ENCODE measurements around the gene SLC6A19. TPM values are rescaled to one million over a fixed set of nuclear protein-coding genes. Genes with fewer than 3 reads are reported as not detected.
A peak's percentile ranks its signal among the peaks of the same experiment; 100 is the strongest.

The SLC6A19 gene
- total RNA-seq, 4 donors from 2014 or later, result not detected

DNA sequence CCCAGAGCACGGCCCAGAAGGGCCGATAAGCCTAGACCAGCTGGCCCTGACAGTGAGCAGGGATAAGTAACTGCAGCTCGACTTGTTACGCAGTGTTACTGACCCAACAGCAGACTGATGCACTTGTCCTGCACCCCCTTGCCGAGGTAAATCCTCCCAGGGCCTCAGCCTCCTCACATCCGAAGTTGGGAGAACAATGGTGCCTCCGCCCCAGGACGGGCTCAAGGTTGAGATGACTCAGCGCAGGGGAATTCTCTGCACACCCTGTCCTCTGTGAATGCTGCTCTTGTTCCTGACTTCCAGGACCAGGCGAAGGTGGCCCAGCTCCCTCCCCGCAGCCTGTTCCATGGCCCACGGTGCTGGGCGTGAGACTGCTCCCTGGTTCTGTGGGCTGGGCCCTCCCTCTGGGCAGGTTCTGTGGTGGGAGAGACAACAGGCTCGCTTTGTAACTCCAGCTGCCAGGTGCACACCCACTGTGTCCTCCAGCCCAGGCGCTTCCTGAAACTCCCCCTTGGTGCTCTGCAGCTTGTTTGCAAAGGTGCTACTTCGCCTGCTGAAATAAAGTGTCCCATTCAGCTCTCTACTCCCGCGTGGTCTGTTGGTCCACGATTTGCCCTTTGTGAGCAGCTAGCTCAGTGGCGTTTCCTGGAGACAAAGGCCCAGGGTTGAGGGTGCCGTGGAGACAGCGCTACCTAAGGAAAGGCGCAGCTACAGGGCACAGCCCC, 40.1 kb upstream of the SLC6A19 start:
- no peak overlapping the region for H3K4me3 ChIP-seq (ENCODE audit: low read depth, poor library complexity, severe bottlenecking)
- DNase-seq (ENCODE audit: low spot score in 2 of 2), result peak in 1 of 2 donors; percentile 51
- intact Hi-C loops (cut with DNase I; ENCODE audit: low total_unique reads), result no loop called here
- 59 to 65% methylated on average over 23 of the region's 23 CpGs for WGBS, 2 donors
- no peak for TF ChIP-seq POLR2A (IDR thresholded peaks at IDR 0.05)
- TF ChIP-seq, protein P1, sequence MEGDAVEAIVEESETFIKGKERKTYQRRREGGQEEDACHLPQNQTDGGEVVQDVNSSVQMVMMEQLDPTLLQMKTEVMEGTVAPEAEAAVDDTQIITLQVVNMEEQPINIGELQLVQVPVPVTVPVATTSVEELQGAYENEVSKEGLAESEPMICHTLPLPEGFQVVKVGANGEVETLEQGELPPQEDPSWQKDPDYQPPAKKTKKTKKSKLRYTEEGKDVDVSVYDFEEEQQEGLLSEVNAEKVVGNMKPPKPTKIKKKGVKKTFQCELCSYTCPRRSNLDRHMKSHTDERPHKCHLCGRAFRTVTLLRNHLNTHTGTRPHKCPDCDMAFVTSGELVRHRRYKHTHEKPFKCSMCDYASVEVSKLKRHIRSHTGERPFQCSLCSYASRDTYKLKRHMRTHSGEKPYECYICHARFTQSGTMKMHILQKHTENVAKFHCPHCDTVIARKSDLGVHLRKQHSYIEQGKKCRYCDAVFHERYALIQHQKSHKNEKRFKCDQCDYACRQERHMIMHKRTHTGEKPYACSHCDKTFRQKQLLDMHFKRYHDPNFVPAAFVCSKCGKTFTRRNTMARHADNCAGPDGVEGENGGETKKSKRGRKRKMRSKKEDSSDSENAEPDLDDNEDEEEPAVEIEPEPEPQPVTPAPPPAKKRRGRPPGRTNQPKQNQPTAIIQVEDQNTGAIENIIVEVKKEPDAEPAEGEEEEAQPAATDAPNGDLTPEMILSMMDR (IDR thresholded peaks at IDR 0.05), result no peak

DNA sequence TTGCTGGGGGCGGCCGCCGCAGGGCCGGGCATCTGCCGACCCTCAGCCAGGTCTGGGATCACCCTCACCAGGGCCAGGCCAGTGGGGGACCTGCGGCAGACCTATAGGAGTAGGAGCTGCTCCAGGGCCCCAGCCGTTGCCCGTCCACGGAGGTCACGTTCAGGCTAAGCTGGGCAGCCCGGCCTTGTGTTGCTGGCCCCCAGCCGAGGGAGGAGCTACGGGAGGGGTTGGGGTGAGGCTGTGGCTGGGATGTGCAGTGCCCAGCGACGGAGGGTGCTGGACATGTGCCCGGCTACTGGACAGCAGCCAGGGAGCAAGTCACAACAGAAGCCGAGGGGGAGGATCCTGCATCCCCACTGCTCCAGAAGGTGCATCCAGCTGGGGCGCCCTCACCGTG, 39.6 kb upstream of the SLC6A19 start:
- peak; percentile 51 to 92 for DNase-seq (ENCODE audit: low spot score in 2 of 2)
- 25 to 62% methylated on average over 13 to 18 of the region's 19 CpGs for WGBS, 2 donors
- TF ChIP-seq, protein P1 (IDR thresholded peaks at IDR 0.05), result no peak
- no peak for TF ChIP-seq POLR2A (IDR thresholded peaks at IDR 0.05)
- intact Hi-C loops (cut with DNase I; ENCODE audit: low total_unique reads), result no loop called here
- no peak overlapping the region for H3K4me3 ChIP-seq (ENCODE audit: low read depth, poor library complexity, severe bottlenecking)

DNA sequence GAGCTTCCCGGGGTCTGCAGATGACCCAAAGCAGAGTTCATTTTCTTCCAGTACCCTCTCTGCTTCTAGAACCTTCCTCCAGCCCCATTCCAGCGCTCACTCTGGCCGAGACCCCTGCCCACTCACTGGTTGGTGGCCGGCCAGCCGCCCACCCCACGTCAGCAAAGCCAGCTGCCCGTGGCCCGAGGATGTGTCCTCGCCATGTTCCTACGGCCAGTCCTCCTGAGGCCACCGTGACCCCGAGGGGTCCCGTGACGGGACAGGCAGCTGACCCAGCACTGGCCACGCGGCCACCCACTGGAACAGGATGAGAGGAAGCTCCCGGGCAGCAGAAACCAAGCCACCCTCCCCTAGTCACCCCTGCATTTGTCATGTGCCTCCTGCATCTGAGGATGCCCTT, 39.1 kb upstream of the SLC6A19 start:
- no peak overlapping the region for H3K4me3 ChIP-seq (ENCODE audit: low read depth, poor library complexity, severe bottlenecking)
- intact Hi-C loops (cut with DNase I; ENCODE audit: low total_unique reads), result no loop called here
- no peak for DNase-seq (ENCODE audit: low spot score in 2 of 2)
- 79 to 80% methylated on average over 16 to 17 of the region's 17 CpGs for WGBS, 2 donors
- TF ChIP-seq, protein P1 (IDR thresholded peaks at IDR 0.05), result no peak
- no peak for TF ChIP-seq POLR2A (IDR thresholded peaks at IDR 0.05)

DNA sequence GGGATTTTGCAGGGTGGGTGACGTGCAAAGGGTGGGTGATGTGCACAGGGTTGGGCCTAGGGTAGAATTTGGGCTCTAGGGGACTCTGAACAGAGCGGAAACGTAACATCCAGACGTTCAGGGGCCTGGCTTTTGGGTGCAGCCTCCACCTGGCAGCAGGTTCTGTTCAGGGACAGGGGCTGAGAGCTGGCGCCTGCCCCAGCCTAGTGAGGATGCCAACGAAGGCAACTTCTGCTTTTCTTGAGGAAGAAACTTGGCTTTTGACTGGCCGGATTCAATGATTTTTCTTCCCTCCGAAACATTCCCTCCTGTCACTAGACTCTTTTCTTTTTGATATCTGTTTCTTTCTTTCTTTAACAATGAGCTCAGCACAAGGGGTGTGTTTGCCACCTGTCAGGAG, 38.6 kb upstream of the SLC6A19 start:
- no peak for TF ChIP-seq POLR2A (IDR thresholded peaks at IDR 0.05)
- TF ChIP-seq, protein P1 (IDR thresholded peaks at IDR 0.05), result no peak
- WGBS, 2 donors, result 65 to 77% methylated on average over 8 of the region's 8 CpGs
- DNase-seq (ENCODE audit: low spot score in 2 of 2), result no peak
- H3K4me3 ChIP-seq (ENCODE audit: low read depth, poor library complexity, severe bottlenecking), result no peak overlapping the region
- intact Hi-C loops (cut with DNase I; ENCODE audit: low total_unique reads), result no loop called here

DNA sequence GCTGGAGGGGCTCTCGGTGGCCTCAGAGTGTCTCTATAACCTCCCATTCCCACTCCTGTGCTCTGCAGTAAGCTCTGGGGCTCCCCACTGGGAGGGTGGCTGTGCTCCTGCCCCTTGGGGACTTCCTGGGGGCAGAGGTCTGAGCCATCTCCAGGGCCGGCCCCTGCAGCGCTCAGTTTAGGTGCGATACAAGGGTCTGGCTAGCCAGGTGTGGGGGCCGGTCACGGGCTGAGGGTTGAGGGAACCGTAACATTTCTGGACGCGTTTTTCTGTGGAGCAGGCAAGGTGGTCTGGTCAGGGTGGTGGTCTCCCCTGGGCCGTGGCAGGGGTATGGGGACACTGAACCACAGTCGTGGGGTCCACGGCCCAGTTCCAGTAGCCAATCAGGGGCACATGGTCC, 38.0 kb upstream of the SLC6A19 start:
- 88 to 91% methylated on average over 12 of the region's 12 CpGs for WGBS, 2 donors
- DNase-seq (ENCODE audit: low spot score in 2 of 2), result no peak
- no peak overlapping the region for H3K4me3 ChIP-seq (ENCODE audit: low read depth, poor library complexity, severe bottlenecking)
- intact Hi-C loops (cut with DNase I; ENCODE audit: low total_unique reads), result no loop called here
- TF ChIP-seq POLR2A (IDR thresholded peaks at IDR 0.05), result no peak
- TF ChIP-seq, protein P1 (IDR thresholded peaks at IDR 0.05), result no peak

DNA sequence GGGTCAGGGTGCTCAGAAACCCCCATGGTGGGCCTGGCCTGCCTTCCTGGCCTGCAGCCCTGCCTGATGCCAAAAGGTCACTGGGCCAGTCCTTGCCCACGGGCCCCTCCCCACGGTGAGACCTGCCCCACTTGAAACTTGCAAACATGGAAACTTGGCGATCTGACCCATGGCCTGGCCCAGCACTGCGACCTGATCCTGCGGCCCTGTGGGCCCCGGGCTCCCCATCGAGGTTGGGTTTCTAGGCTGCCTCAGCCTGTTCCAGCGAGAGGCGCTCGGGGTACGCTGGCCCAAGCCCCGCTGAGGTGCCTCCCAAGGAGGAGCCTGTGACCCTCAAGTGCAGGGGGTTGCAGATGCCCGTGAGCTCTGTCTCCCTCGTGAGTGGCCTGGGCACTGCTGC, 37.5 kb upstream of the SLC6A19 start:
- TF ChIP-seq POLR2A (IDR thresholded peaks at IDR 0.05), result no peak
- TF ChIP-seq, protein P1 (IDR thresholded peaks at IDR 0.05), result no peak
- DNase-seq (ENCODE audit: low spot score in 2 of 2), result no peak
- H3K4me3 ChIP-seq (ENCODE audit: low read depth, poor library complexity, severe bottlenecking), result no peak overlapping the region
- WGBS, 2 donors, result 64 to 91% methylated on average over 2 to 12 of the region's 14 CpGs
- intact Hi-C loops (cut with DNase I; ENCODE audit: low total_unique reads), result no loop called here

All from lower leg skin (tissue), 4 donors.